ENCODE data around the gene PYHIN1.

PYHIN1 gene

DNA sequence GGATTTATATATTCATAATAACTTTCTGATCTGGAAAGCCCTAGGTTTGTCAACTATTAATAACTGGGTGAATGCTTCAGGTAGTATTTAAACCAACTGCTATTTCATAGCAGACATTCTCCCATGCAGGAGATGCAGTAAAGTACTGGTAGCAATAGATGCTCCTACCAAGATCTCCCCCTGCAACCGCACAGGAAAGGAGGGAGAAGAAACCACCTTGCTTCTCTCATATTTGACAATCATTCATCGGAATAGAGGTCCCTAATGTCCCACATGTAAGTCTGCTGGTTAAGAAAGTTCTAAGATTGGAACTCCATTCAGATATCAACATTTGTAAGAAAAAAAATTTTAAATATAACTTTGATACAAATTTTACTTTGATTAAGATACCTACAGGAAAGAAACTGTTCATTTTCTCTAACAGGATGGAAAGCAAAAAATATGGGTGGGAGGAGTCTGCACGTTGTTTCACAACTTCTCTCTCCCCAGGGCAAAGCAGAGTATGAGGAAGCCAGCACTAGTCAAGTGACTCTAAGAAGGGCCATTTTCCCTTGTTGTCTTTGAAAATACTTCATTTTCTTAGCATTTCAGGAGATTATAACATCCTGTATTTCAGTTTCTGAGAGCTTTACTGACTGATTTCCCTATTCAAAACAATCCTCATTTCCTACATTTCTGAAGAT lies at the start of gene PYHIN1:
TSS of gene PYHIN1 (plus strand) at position 498 of the 683 bp plus-strand sequence. CDS start 5,359 bp downstream, outside the sequence.
- no peak for DNase-seq (ENCODE audit: extremely low read depth in 1 of 2, low read depth in 1 of 2)

DNA sequence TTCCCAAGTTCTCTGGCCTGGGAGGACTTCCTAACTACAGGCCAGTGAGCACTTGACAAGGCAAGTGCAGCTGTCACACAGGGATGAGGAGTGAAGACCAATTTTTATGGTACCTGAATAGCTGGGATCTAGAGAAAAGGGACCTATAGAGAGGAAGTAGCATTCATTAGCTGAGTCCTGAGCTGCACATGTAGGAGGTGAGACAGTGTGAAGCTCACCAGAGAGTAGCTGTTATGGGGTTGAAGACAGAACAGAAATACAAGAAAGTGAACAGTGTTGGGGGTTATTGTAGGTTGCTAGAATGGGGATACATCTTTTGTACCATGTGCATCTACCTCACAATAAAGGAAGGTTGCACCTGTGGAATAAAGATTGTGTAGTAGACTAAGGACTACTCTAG lies 37.7 kb upstream of the PYHIN1 start:
- DNase-seq (ENCODE audit: extremely low read depth in 1 of 2, low read depth in 1 of 2), result no peak

DNA sequence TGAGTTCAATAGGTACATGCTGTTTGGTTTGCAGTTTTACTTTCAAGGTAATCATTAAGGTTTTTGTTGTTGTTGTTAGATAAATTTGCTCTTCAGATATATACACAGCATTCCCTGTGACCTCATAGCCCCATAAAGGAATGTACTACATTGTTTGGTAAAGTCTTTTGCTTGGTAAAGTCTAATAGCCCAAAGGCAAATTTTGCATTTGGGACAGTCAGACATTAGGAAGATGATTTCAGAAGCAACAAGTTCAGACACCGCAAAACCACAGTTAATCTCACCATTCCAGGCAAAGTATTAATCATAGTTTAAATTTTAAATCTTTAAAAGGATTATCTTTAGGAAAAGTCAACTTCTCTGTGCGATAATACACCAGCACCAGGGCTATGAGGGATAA lies 32.6 kb upstream of the PYHIN1 start:
- no peak for DNase-seq (ENCODE audit: extremely low read depth in 1 of 2, low read depth in 1 of 2)

DNA sequence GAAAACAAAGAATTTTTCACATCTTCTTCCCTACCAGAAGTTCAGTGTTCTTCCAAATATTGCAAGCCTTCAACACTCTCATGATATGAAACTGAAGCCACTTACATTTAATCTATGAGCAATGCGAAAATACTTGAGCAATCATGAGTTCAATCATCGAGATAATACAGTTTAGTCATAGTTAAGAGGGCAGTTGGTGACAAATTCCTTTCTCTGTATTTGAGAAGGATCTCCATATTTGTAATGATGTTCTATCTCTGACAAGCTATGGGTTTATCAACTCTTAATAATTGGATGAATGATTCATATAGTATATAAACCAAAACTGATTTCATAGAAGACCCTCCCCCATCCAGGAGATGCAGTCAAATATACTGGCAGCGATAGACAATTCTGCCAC lies 29.7 kb upstream of the PYHIN1 start:
- no peak for DNase-seq (ENCODE audit: extremely low read depth in 1 of 2, low read depth in 1 of 2)

DNA sequence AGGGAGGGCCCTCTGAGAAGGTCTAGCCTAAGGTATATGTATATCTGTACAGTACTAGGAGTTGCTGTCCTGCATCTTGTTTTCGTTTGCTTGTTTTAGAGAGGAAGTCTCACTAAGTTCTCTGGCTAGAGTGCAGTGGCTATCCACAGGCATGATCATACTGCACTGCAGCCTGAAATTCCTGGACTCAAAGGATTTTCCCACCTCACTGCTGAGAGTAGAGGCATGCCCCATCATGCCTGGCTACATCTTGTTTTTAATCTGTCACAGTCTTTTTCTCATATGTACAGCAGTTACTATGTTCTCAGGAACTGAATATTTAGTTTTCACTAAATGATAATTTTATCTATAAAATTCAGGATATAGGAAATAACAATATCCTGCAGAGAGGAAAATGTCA lies 15.3 kb upstream of the PYHIN1 start:
- DNase-seq (ENCODE audit: extremely low read depth in 1 of 2, low read depth in 1 of 2), result no peak

DNA sequence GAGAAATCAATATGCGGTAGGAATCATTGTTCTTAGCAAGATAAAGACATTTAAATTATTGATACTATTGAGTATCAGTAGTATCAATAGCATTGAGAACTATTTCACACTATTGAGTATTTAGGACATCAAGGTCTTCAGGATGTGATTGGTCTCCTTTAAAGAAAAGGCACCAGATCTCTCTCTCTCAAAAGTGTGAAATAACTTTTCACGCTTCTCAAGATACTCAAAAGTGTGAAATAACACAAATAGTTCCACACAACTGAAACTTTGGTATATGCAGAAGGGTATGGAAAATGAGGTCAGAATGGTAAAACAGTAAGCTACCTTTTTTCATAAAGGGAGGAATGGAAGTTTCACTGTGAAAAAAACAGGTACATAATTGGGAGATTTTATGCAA lies 6.7 kb upstream of the PYHIN1 start:
- no peak for DNase-seq (ENCODE audit: extremely low read depth in 1 of 2, low read depth in 1 of 2)

DNA sequence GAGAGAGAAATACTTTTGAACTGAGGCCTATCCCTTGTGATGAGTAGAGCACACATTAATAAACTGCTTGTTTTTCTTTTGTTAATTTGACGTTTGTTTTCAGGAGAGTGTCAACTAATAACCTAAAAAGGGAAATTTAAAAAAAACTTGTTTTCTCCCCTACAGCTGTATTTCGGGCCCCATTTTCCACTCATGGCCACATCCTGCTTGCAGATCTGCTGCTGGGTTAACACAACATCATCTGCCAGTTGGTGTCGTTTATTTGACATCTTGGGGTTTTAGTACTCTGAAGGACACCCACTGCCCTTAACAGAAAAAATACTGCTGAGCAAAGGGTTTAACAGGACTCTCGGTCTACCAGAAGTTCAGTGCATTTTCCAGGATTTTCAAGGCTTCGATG lies 848 bp upstream of the PYHIN1 start:
- peak in 1 of 2 donors; percentile 34 for DNase-seq (ENCODE audit: extremely low read depth in 1 of 2, low read depth in 1 of 2)

DNA sequence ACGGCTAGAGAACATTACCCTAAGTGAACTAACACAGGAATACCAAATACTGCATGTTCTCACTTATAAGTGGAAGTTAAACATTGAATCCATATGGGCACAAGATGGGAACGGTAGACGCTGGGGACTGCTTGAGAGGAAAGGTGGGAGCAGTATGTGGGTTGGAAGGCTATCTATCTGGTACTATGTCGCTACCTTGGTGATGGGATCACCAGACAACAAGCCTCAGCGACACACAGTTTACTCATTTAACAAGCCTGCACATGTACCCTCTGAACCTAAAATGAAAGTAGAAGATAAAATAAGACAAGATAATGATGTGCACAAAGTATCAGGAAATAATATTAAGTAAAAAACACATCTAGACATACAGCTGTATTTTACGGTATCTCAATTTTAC lies 819 bp downstream of the PYHIN1 start:
- DNase-seq (ENCODE audit: extremely low read depth in 1 of 2, low read depth in 1 of 2), result no peak

DNA sequence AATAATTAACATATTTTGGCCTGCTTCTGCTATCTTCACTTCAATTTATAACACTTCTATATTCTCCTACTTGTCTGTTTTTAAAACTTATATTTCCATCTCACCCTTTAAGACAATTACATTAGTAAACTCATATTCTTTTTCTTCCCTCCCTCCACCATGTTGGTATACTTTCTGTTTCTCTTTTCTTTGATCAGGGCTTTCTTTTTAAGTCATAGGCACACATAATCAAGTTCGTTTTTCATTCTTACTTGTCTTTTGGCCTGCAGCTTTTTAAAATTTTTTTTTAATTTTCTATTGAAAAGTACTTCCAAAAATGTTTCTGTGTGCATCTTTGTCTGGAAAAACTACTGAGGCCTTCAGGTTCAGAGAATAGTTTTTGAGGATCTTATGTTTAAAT lies 2.3 kb downstream of the PYHIN1 start:
- DNase-seq (ENCODE audit: extremely low read depth in 1 of 2, low read depth in 1 of 2), result no peak

DNA sequence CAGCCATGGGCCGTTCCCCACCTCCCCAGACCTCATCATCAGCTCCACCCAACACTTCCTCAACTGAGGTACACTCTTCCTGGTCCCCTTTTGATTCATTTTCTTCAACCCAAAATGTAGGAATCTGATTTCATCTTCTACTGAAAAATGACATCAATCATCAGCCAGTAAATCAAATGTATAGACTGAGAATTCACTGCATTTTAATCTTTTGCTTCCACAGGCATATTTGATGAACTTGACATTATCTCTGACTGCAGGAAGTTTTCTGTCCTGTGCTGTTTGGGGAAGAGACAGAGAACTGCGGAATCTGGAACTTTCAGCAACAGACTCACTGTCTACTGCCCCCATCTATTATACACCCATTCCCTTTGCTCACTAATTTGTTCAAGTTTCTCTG lies 7.8 kb downstream of the PYHIN1 start:
- no peak for DNase-seq (ENCODE audit: extremely low read depth in 1 of 2, low read depth in 1 of 2)

DNA sequence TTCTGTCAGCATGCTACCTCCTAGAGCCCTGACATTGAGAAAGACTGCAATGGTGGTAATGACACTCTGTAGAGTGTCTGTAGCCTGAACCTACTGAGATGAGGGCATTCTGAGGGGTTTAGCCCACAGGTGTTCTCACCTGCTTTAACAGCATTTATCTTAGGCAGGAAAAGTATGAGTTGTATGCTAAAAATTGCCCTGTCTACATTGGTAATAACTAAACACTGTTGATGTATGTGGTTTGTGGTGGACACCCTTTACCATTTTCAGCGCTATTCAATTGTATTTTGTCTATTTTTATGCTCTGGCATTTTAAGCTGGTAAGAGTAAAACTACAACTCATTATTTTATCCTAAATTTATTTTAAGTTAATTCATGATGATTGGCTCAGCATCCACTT lies 10.0 kb downstream of the PYHIN1 start:
- DNase-seq (ENCODE audit: extremely low read depth in 1 of 2, low read depth in 1 of 2), result no peak

DNA sequence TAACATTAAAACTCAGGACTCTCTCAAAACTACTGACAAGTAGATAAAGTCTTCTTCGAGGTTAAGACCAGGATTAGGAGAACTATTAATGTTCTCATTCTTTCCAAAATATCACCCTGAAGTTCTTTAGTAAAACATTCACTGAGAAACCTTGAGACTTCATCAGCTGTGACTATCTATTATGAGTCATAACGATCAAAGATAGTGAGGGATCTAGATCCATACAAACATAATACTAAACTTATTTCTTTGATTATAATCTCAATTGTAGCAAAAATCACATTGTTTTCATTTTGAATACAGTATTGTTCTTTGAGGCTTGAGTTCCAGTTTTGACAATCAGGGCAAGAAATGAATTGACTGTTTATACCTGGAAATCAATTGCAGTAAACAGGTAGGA lies 11.1 kb downstream of the PYHIN1 start:
- DNase-seq (ENCODE audit: extremely low read depth in 1 of 2, low read depth in 1 of 2), result no peak

DNA sequence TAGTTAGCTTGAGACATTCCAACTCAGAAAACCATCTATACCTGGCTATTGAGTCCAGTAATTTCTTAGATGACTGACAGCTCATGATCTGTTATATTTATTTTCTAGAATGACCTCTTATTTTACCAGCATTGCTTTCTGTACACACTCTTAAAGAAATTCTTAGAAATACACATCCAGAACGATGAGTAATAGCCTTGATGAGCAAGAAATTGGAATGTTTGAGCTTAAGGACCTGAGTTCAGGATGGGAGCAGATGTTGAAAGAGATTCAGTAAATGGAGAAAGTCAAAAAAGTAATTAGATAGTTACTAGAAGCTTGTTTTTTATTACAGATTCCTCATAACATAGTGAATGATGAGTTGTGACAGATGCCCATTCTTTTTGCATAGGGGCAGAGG lies 11.7 kb downstream of the PYHIN1 start:
- no peak for DNase-seq (ENCODE audit: extremely low read depth in 1 of 2, low read depth in 1 of 2)

DNA sequence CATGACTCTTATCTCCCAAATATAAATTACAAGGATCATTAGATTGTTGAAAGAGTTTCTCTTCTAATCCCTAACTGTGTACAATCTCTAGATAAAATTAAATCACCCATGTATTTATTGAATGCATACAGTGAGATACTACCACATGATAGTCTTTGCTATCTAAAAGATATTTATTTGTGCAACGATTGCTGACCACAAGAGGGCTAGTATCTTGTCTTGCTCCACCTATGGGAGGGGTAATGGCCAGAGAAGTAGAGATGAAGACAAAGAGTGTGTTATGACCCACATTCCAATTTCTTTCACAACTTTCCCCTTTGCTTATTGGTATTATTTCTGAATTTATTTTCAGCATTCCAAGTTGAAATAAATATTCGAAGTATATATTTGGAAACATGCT lies 13.7 kb downstream of the PYHIN1 start:
- no peak for DNase-seq (ENCODE audit: extremely low read depth in 1 of 2, low read depth in 1 of 2)

DNA sequence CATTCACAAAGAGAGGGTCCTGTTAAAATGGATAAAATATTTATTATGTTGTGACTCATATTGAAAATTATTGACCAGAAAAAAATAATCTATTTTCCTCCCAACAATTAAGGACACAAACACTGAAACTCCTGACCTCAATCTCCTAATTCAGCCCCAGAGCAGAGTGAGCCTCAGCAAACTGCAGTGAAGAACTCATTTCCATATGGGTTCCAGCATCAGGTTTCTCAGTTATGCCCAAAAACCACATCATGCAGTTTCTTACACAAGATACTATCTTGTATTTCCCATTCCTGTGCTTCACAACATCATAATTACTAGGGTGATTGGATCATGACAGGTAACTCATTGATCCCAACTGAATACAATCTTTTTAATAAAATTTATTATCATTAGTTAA lies 15.4 kb downstream of the PYHIN1 start:
- no peak for DNase-seq (ENCODE audit: extremely low read depth in 1 of 2, low read depth in 1 of 2)

DNA sequence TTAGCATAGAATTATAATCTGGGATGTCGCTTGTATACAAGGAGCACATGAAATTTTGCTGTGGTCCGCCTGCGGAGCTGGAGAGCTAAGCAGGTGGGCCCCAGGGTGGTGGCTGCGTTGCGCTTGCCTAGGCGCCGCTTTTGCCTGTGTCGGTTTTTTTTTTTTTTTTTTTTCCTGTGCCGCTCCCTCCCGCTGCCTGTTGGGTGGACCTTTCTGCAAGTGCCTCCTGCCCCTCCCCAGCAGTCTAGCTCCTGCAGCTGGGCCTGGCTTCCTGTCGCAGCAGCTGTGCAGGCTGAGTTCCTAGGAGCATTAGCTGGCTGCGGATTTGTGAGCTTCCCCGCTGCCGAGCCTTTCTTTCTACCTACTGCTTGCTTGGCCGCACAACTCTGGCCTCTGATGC lies 20.6 kb downstream of the PYHIN1 start:
- DNase-seq (ENCODE audit: extremely low read depth in 1 of 2, low read depth in 1 of 2), result no peak

DNA sequence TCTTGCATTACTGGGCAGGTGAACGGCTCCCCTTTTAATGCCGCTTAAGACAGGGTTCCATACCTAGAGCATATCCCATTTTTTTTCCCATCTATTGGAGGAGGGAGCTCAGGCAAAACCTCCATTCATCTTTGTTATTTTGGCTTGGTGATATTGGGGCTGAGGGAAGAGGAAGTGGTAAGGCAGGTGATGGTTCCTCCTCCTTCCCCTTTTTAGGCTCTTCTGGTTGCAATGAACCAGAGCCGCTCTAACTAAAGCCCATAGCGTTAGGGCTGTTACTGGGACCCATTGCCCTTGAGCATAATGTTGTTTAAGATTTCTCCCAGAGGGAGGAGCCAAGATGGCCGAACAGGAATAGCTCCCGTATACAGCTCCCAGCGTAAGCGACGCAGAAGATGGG lies 21.1 kb downstream of the PYHIN1 start:
- DNase-seq (ENCODE audit: extremely low read depth in 1 of 2, low read depth in 1 of 2), result no peak

DNA sequence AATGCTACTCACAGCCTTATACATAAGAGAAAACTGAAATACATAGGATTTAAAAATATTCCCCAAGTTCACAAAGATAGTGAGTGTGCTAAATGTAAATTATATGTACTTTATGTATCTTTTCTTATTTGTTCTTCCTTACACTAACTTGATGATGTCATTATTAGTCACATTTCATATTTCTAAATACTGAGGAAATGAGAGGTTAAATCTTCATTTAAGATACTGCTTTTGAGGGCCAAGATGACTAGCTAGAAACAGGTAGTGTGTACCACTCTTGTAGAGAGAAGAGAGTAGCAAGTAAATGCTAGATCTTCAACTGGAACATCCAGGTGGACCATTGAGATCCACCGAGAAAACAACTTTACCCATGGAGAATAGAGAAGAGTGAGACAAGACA lies 29.8 kb downstream of the PYHIN1 start:
- no peak for DNase-seq (ENCODE audit: extremely low read depth in 1 of 2, low read depth in 1 of 2)

DNA sequence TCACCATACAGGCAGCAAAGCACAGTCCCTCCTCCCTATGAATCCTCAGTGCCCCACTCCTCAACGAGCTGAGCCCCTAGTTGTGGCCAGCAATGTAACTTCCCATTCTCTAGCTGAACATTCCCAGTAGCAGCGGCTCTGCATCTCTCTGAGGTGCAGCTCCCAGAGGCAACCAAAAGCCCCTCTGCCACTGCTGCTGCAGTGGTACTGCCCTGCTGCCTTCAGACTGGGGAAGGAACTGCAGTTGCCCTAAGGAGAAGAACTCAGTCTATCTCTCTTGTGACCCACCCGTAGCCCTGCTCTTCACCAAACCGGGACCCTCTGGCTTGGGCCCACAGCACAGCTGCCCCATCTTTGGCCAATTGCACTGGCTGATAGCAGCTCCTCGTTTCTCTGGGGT lies 31.6 kb downstream of the PYHIN1 start:
- no peak for DNase-seq (ENCODE audit: extremely low read depth in 1 of 2, low read depth in 1 of 2)

DNA sequence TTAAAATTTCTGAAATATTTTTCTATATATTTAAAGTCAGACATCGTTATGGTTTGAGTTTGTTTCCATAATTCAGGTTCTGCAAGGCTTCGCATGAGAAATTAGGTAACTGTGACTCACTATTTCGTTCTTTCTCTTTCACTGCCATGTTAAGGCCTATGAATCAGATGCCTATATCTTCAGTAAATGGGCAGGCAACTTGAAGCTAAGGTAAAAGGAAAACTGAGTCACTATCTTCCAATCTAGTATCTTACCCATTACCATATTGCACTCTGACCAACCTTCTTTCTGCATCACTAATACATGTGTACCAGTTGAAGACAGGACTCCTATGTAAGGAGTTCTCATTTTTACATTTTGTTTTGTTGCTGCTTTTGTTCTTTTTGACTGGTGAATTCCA lies 37.8 kb downstream of the PYHIN1 start:
- DNase-seq (ENCODE audit: extremely low read depth in 1 of 2, low read depth in 1 of 2), result no peak

DNA sequence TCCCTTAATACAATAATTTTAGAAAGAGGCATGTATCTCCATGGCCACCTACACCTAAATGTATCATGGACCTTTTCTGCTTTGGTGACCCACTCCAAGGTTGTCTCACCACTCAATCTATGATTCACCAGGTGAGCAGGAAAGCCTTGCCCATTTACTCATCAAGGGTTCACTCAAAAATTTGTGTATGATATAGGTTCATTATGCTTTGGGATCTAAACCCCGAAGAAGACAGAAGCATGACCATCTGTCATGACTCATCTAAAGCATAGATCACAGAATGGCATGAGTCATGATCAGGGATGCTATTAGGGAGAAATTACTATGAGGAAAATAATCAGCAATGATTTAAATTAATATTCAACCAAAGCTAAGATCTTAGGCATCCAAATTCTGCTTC lies 38.5 kb downstream of the PYHIN1 start:
- DNase-seq (ENCODE audit: extremely low read depth in 1 of 2, low read depth in 1 of 2), result no peak

DNA sequence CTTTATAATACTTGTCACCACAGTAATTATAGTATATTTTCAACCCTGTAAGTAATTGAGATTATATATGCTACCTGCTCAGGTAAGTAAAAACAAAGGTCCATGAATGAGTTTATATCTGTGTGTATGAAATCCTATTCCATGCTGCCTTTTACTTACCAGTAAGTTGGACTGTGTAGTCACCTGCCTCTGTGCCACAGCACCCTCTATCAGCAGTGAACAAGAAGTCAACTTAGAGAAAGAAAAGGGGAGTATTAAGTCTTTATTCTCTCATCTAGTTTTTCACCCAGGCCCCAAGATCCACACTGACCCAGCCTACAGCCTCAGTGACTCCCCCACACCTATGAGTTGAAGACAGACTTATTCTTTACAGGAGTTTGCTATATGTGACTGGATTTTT lies 41.5 kb downstream of the PYHIN1 start:
- no peak for DNase-seq (ENCODE audit: extremely low read depth in 1 of 2, low read depth in 1 of 2)

DNA sequence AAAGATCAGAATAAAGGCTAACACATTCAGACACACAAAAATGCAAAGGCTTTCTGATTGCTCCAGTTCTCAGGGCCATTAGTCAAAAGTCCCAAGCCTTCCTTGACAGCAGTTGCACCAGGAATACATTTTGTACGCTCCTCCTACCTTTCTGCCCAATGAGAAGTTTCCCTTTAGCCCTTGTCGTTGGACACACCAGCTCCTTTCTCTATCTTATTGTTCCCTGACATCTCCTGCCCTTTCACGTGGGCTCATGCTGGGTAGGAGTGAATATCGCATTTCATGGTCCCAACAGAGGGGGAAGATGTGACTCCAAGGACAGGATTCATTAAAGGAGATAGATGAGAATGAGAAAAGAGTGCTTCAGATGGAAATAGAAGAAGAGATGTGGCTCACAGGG lies 44.9 kb downstream of the PYHIN1 start:
- DNase-seq (ENCODE audit: extremely low read depth in 1 of 2, low read depth in 1 of 2), result no peak

Data from activated CD8-positive, alpha-beta memory T cell treated with anti-CD3 and anti-CD28 coated beads for 1 hour (primary cell).